K562 (cell line): ENCODE measurements around the gene DHX38. TPM values are rescaled to one million over a fixed set of nuclear protein-coding genes. Genes with fewer than 3 reads are reported as not detected.

Source experiments
- polyA plus RNA-seq, 8 experiments: library from polyadenylated mRNA; depleted of rRNA in 4 of 8; stranded (reverse) in 5 of 8; unstranded in 3 of 8; fragments of >200 nt; fragmentation: Nextera tagmentation in 2 of 8; fragmentation: Illumina TruSeq in 1 of 8; extraction: Ambion mirVana in 2 of 8; extraction: Trizol in 1 of 8; gene quantifications; 2 replicates each; pipeline versions ENCODE4 v1.2.1 to v1.2.3, GENCODE V29; 2011 to 2014; ENCODE audit warnings: inconsistent platforms in 1 of 8, missing spikeins in 1 of 8
- total RNA-seq, 7 experiments: library from RNA; depleted of rRNA in 6 of 7; stranded (reverse); fragments of >200 nt in 6 of 7; fragmentation: Illumina TruSeq in 2 of 7; extraction: Trizol in 2 of 7; gene quantifications; 2 replicates each; pipeline versions ENCODE4 v1.2.1 to v1.2.3, GENCODE V29; 2011 to 2021; ENCODE audit warnings: low replicate concordance in 1 of 7

Gene DHX38
- total and polyA plus RNA-seq, 9 of the 15 experiments (the other 6 are each of a cell fraction or from before 2014, with no cell fraction given) = 2.8 to 76.8 (median 40.8) TPM

Other genes with a start within 250 kb of the DHX38 start
Only the 7 nearest of the 9 such genes appear.
- 135 and 153 TPM in 2 replicates for gene IST1, start 198.3 kb upstream of the DHX38 start, total RNA-seq (2014; rRNA removed)
- gene IST1, start 198.3 kb upstream of the DHX38 start, total RNA-seq (2014; rRNA removed; fragmentation: Illumina TruSeq; extraction: Trizol) = 188 and 204 TPM in 2 replicates
- gene IST1, start 198.3 kb upstream of the DHX38 start, total RNA-seq (2015; rRNA removed; fragmentation: Illumina TruSeq; extraction: Trizol) = 153 and 168 TPM in 2 replicates
- 149 and 170 TPM in 2 replicates for gene IST1, start 198.3 kb upstream of the DHX38 start, total RNA-seq (2021)
- 324 and 334 TPM in 2 replicates for gene IST1, start 198.3 kb upstream of the DHX38 start, polyA plus RNA-seq (2011; rRNA removed)
- gene IST1, start 198.3 kb upstream of the DHX38 start, polyA plus RNA-seq (2014; fragmentation: Illumina TruSeq; extraction: Trizol) = 188 and 218 TPM in 2 replicates
- 100 to 1,000 TPM; 139 to 257 TPM for gene IST1, start 198.3 kb upstream of the DHX38 start, polyA plus RNA-seq (2014; fragmentation: Nextera tagmentation; extraction: Ambion mirVana)
- 161 and 200 TPM in 2 replicates for gene IST1, start 198.3 kb upstream of the DHX38 start, polyA plus RNA-seq (2014; rRNA removed)
- gene PKD1L3, start 93.4 kb upstream of the DHX38 start, total RNA-seq (2014; rRNA removed) = not detected in 2 replicates
- gene PKD1L3, start 93.4 kb upstream of the DHX38 start, total RNA-seq (2014; rRNA removed; fragmentation: Illumina TruSeq; extraction: Trizol) = not detected in 2 replicates
- gene PKD1L3, start 93.4 kb upstream of the DHX38 start, total RNA-seq (2015; rRNA removed; fragmentation: Illumina TruSeq; extraction: Trizol) = not detected in 2 replicates
- gene PKD1L3, start 93.4 kb upstream of the DHX38 start, total RNA-seq (2021) = not detected in 2 replicates
- gene PKD1L3, start 93.4 kb upstream of the DHX38 start, polyA plus RNA-seq (2011; rRNA removed) = 0.01 TPM in 2 replicates
- 0.03 TPM in 1 of 2 replicates, not detected in the other for gene PKD1L3, start 93.4 kb upstream of the DHX38 start, polyA plus RNA-seq (2014; fragmentation: Illumina TruSeq; extraction: Trizol)
- gene PKD1L3, start 93.4 kb upstream of the DHX38 start, polyA plus RNA-seq (2014; fragmentation: Nextera tagmentation; extraction: Ambion mirVana) = not detected
- not detected in 2 replicates for gene PKD1L3, start 93.4 kb upstream of the DHX38 start, polyA plus RNA-seq (2014; rRNA removed)
- 12.7 and 15.9 TPM in 2 replicates for gene DHODH, start 85.1 kb upstream of the DHX38 start, total RNA-seq (2014; rRNA removed)
- 17.5 and 19.9 TPM in 2 replicates for gene DHODH, start 85.1 kb upstream of the DHX38 start, total RNA-seq (2014; rRNA removed; fragmentation: Illumina TruSeq; extraction: Trizol)
- gene DHODH, start 85.1 kb upstream of the DHX38 start, total RNA-seq (2015; rRNA removed; fragmentation: Illumina TruSeq; extraction: Trizol) = 12.7 and 14.9 TPM in 2 replicates
- 15.3 and 17.1 TPM in 2 replicates for gene DHODH, start 85.1 kb upstream of the DHX38 start, total RNA-seq (2021)
- gene DHODH, start 85.1 kb upstream of the DHX38 start, polyA plus RNA-seq (2011; rRNA removed) = 9.9 and 12.2 TPM in 2 replicates
- 17.8 and 18.0 TPM in 2 replicates for gene DHODH, start 85.1 kb upstream of the DHX38 start, polyA plus RNA-seq (2014; fragmentation: Illumina TruSeq; extraction: Trizol)
- 1 to 10 TPM; 4.3 to 4.9 TPM for gene DHODH, start 85.1 kb upstream of the DHX38 start, polyA plus RNA-seq (2014; fragmentation: Nextera tagmentation; extraction: Ambion mirVana)
- 12.8 and 15.7 TPM in 2 replicates for gene DHODH, start 85.1 kb upstream of the DHX38 start, polyA plus RNA-seq (2014; rRNA removed)
- gene HP, start 39.3 kb upstream of the DHX38 start, total RNA-seq (2014; rRNA removed) = not detected in 2 replicates
- gene HP, start 39.3 kb upstream of the DHX38 start, total RNA-seq (2014; rRNA removed; fragmentation: Illumina TruSeq; extraction: Trizol) = not detected in 2 replicates
- not detected in 2 replicates for gene HP, start 39.3 kb upstream of the DHX38 start, total RNA-seq (2015; rRNA removed; fragmentation: Illumina TruSeq; extraction: Trizol)
- 8.0 and 8.7 TPM in 2 replicates for gene HP, start 39.3 kb upstream of the DHX38 start, total RNA-seq (2021)
- gene HP, start 39.3 kb upstream of the DHX38 start, polyA plus RNA-seq (2011; rRNA removed) = not detected in 2 replicates
- gene HP, start 39.3 kb upstream of the DHX38 start, polyA plus RNA-seq (2014; fragmentation: Illumina TruSeq; extraction: Trizol) = not detected in 2 replicates
- gene HP, start 39.3 kb upstream of the DHX38 start, polyA plus RNA-seq (2014; fragmentation: Nextera tagmentation; extraction: Ambion mirVana) = under 1 TPM in 1 of 2 experiments, not detected in 1; 0.04 TPM
- not detected in 2 replicates for gene HP, start 39.3 kb upstream of the DHX38 start, polyA plus RNA-seq (2014; rRNA removed)
- not detected in 2 replicates for gene HPR, start 30.6 kb upstream of the DHX38 start, total RNA-seq (2014; rRNA removed)
- not detected in 2 replicates for gene HPR, start 30.6 kb upstream of the DHX38 start, total RNA-seq (2014; rRNA removed; fragmentation: Illumina TruSeq; extraction: Trizol)
- not detected in 2 replicates for gene HPR, start 30.6 kb upstream of the DHX38 start, total RNA-seq (2015; rRNA removed; fragmentation: Illumina TruSeq; extraction: Trizol)
- not detected in 2 replicates for gene HPR, start 30.6 kb upstream of the DHX38 start, total RNA-seq (2021)
- gene HPR, start 30.6 kb upstream of the DHX38 start, polyA plus RNA-seq (2011; rRNA removed) = not detected in 2 replicates
- not detected in 2 replicates for gene HPR, start 30.6 kb upstream of the DHX38 start, polyA plus RNA-seq (2014; fragmentation: Illumina TruSeq; extraction: Trizol)
- gene HPR, start 30.6 kb upstream of the DHX38 start, polyA plus RNA-seq (2014; fragmentation: Nextera tagmentation; extraction: Ambion mirVana) = under 1 TPM in 1 of 2 experiments, not detected in 1; 0.07 TPM
- gene HPR, start 30.6 kb upstream of the DHX38 start, polyA plus RNA-seq (2014; rRNA removed) = not detected in 2 replicates
- 11.9 and 14.6 TPM in 2 replicates for gene TXNL4B, start 227 bp upstream of the DHX38 start, total RNA-seq (2014; rRNA removed)
- gene TXNL4B, start 227 bp upstream of the DHX38 start, total RNA-seq (2014; rRNA removed; fragmentation: Illumina TruSeq; extraction: Trizol) = 22.9 and 24.0 TPM in 2 replicates
- gene TXNL4B, start 227 bp upstream of the DHX38 start, total RNA-seq (2015; rRNA removed; fragmentation: Illumina TruSeq; extraction: Trizol) = 14.4 and 15.9 TPM in 2 replicates
- 19.9 and 21.5 TPM in 2 replicates for gene TXNL4B, start 227 bp upstream of the DHX38 start, total RNA-seq (2021)
- gene TXNL4B, start 227 bp upstream of the DHX38 start, polyA plus RNA-seq (2011; rRNA removed) = 25.7 and 38.0 TPM in 2 replicates
- gene TXNL4B, start 227 bp upstream of the DHX38 start, polyA plus RNA-seq (2014; fragmentation: Illumina TruSeq; extraction: Trizol) = 20.0 and 23.3 TPM in 2 replicates
- 10 to 100 TPM; 22.3 to 26.9 TPM for gene TXNL4B, start 227 bp upstream of the DHX38 start, polyA plus RNA-seq (2014; fragmentation: Nextera tagmentation; extraction: Ambion mirVana)
- 19.9 and 21.9 TPM in 2 replicates for gene TXNL4B, start 227 bp upstream of the DHX38 start, polyA plus RNA-seq (2014; rRNA removed)
- gene PMFBP1, start 78.3 kb downstream of the DHX38 start, total RNA-seq (2014; rRNA removed) = 0.68 and 0.78 TPM in 2 replicates
- gene PMFBP1, start 78.3 kb downstream of the DHX38 start, total RNA-seq (2014; rRNA removed; fragmentation: Illumina TruSeq; extraction: Trizol) = 0.64 and 0.91 TPM in 2 replicates
- gene PMFBP1, start 78.3 kb downstream of the DHX38 start, total RNA-seq (2015; rRNA removed; fragmentation: Illumina TruSeq; extraction: Trizol) = 0.34 and 0.72 TPM in 2 replicates
- gene PMFBP1, start 78.3 kb downstream of the DHX38 start, total RNA-seq (2021) = 0.27 and 0.47 TPM in 2 replicates
- gene PMFBP1, start 78.3 kb downstream of the DHX38 start, polyA plus RNA-seq (2011; rRNA removed) = 0.13 and 0.20 TPM in 2 replicates
- gene PMFBP1, start 78.3 kb downstream of the DHX38 start, polyA plus RNA-seq (2014; fragmentation: Illumina TruSeq; extraction: Trizol) = 0.21 and 0.64 TPM in 2 replicates
- gene PMFBP1, start 78.3 kb downstream of the DHX38 start, polyA plus RNA-seq (2014; fragmentation: Nextera tagmentation; extraction: Ambion mirVana) = under 1 TPM; 0.15 to 0.41 TPM
- 0.18 and 0.29 TPM in 2 replicates for gene PMFBP1, start 78.3 kb downstream of the DHX38 start, polyA plus RNA-seq (2014; rRNA removed)